PFSK-1 (cell line): ENCODE measurements around the gene ZNHIT2.

Experiments used
- FOXP2 ChIP-seq: optimal IDR thresholded peaks from 2 replicates; pipeline ENCODE3; 2011; ENCODE audit warnings: borderline replicate concordance, control low read depth, inconsistent platforms; ENCODE audit not compliant: insufficient read depth; ENCODE audit errors: extremely low read length, extremely low read depth
- POLR2AphosphoS5 ChIP-seq: IDR thresholded peaks from 2 replicates; pipeline ENCODE4 v1.6.1; 2012; ENCODE audit warnings: low read depth, mild to moderate bottlenecking, control low read depth, low read length, moderate library complexity
- REST ChIP-seq, 2 experiments: IDR thresholded peaks; 2 replicates each; pipeline versions ENCODE4 v1.6.1 to v1.8.0; 2011 to 2012; ENCODE audit warnings: low read depth in 2 of 2, low read length in 2 of 2, control low read depth in 1 of 2, inconsistent platforms in 1 of 2, mild to moderate bottlenecking in 1 of 2, moderate library complexity in 1 of 2; ENCODE audit not compliant: insufficient read depth in 1 of 2
- SIN3A ChIP-seq: IDR thresholded peaks from 2 replicates; pipeline ENCODE4 v1.6.1; 2012; ENCODE audit warnings: mild to moderate bottlenecking, low read length, moderate library complexity, borderline replicate concordance; ENCODE audit not compliant: insufficient read depth
- TAF1 ChIP-seq: IDR thresholded peaks from 2 replicates; pipeline ENCODE4 v1.6.1; 2012; ENCODE audit warnings: low read length, control low read depth, borderline replicate concordance; ENCODE audit not compliant: insufficient read depth

Gene ZNHIT2

GRCh38 chr11:65113361-65113756 is 4.1 kb downstream of the ZNHIT2 start:
- no peak for TF ChIP-seq TAF1
- TF ChIP-seq FOXP2 = no peak
- TF ChIP-seq POLR2AphosphoS5 = no peak
- TF ChIP-seq REST (IDR thresholded peaks at IDR 0.05; ENCODE audit: insufficient read depth in 1 of 2, low read depth in 2 of 2, low read length in 2 of 2) = no peak
- no peak for TF ChIP-seq SIN3A

- TF ChIP-seq POLR2AphosphoS5 (0 out of 2 replicates have a peak, but pooled peaks have one; percentile 41), SIN3A (no peak)
Measured at GRCh38 chr11:65112546-65113360, 4.7 kb downstream of the ZNHIT2 start.

- TF ChIP-seq POLR2AphosphoS5 (peak; percentile 95), REST (IDR thresholded peaks at IDR 0.05; ENCODE audit: insufficient read depth in 1 of 2, low read depth in 2 of 2, low read length in 2 of 2) (0 out of 4 replicates have a peak, but pooled peaks of 1 of the 2 experiments have one; percentile 18), FOXP2 (no peak), TAF1 (peak; percentile 87; the same call in 1 of the 2 replicates), SIN3A (no peak)
Measured at GRCh38 chr11:65111744-65112545, 5.6 kb downstream of the ZNHIT2 start, which contains the start of gene TM7SF2. Gene TM7SF2 (plus strand): TSS chr11:65111872. CDS start chr11:65112016, 144 bp downstream.

GRCh38 chr11:65111159-65111743 is 6.2 kb downstream of the ZNHIT2 start:
- TF ChIP-seq TAF1 = no peak
- no peak for TF ChIP-seq REST (IDR thresholded peaks at IDR 0.05; ENCODE audit: insufficient read depth in 1 of 2, low read depth in 2 of 2, low read length in 2 of 2)
- no peak for TF ChIP-seq SIN3A
- no peak for TF ChIP-seq POLR2AphosphoS5
- TF ChIP-seq FOXP2 = no peak

- TF ChIP-seq POLR2AphosphoS5 (0 out of 2 replicates have a peak, but pooled peaks have one; percentile 26), TAF1 (no peak), REST (IDR thresholded peaks at IDR 0.05; ENCODE audit: insufficient read depth in 1 of 2, low read depth in 2 of 2, low read length in 2 of 2) (no peak)
Measured at GRCh38 chr11:65110354-65110861, 7.1 kb downstream of the ZNHIT2 start.
